DOHH2 (cell line): ENCODE measurements around the gene LTB.

Source experiments
- H3F3A ChIP-seq: fragments of 200-600 bp; sonication (generic), shearing (Covaris generic); 2 replicates; pipeline ENCODE4 v1.6.0; 2016; ENCODE audit warnings: antibody characterized with exemption, mild to moderate bottlenecking; ENCODE audit not compliant: control insufficient read depth, insufficient read depth
- H3K27ac ChIP-seq: fragments of 200-600 bp; sonication (generic); 2 replicates; pipeline ENCODE4 v1.5.1; 2014; ENCODE audit warnings: low read depth, mild to moderate bottlenecking, low read length, moderate library complexity
- H3K27me3 ChIP-seq: fragments of 200-600 bp; sonication (generic); 2 replicates; pipeline ENCODE4 v1.6.1; 2014; ENCODE audit warnings: mild to moderate bottlenecking, low read length, mixed read lengths; ENCODE audit not compliant: control insufficient read depth
- H3K36me3 ChIP-seq: fragments of 200-600 bp; sonication (generic); 2 replicates; pipeline ENCODE4 v1.6.1; 2014; ENCODE audit warnings: mild to moderate bottlenecking, low read length, moderate library complexity, mixed read lengths; ENCODE audit not compliant: control insufficient read depth
- H3K4me1 ChIP-seq: fragments of 200-600 bp; sonication (generic); 2 replicates; pipeline ENCODE4 v1.6.1; 2014; ENCODE audit warnings: mild to moderate bottlenecking, low read length, mixed read lengths; ENCODE audit not compliant: control insufficient read depth
- H3K4me2 ChIP-seq: fragments of 200-600 bp; sonication (generic); 2 replicates; pipeline ENCODE4 v1.6.0; 2014; ENCODE audit warnings: mild to moderate bottlenecking, low read length, moderate library complexity
- H3K4me3 ChIP-seq: fragments of 200-600 bp; sonication (generic); 2 replicates; pipeline ENCODE4 v1.5.1; 2014; ENCODE audit warnings: mild to moderate bottlenecking, low read length, mixed read lengths
- H3K79me2 ChIP-seq: fragments of 200-600 bp; sonication (generic); 2 replicates; pipeline ENCODE4 v1.6.1; 2014; ENCODE audit warnings: mild to moderate bottlenecking, low read length, mixed read lengths; ENCODE audit not compliant: control insufficient read depth
- H3K9me2 ChIP-seq: fragments of 200-600 bp; sonication (generic); replicated peaks from 2 replicates; pipeline ENCODE4 v1.6.1; 2014; ENCODE audit warnings: mild to moderate bottlenecking, low read length, mixed read lengths; ENCODE audit not compliant: control insufficient read depth
- H3K9me3 ChIP-seq: fragments of 200-600 bp; sonication (generic); 2 replicates; pipeline ENCODE4 v1.6.1; 2014; ENCODE audit warnings: antibody characterized with exemption, low read length, mixed read lengths; ENCODE audit not compliant: control insufficient read depth, insufficient read depth
- H4K20me1 ChIP-seq: fragments of 200-600 bp; sonication (generic); 2 replicates; pipeline ENCODE4 v1.6.0; 2014; ENCODE audit warnings: low read depth, mild to moderate bottlenecking, antibody characterized with exemption, low read length, moderate library complexity; ENCODE audit not compliant: control insufficient read depth, insufficient read depth
- CTCF ChIP-seq: fragments of 200-600 bp; sonication (generic); IDR thresholded peaks from one replicate; pipeline ENCODE4 v1.5.1; 2014; ENCODE audit warnings: antibody characterized with exemption, mild to moderate bottlenecking, low read depth, low read length; ENCODE audit not compliant: poor library complexity, severe bottlenecking
- EZH2phosphoT487 ChIP-seq: fragments of 200-600 bp; sonication (generic); IDR thresholded peaks from 2 replicates; pipeline ENCODE4 v1.6.1; 2017; ENCODE audit warnings: borderline replicate concordance, mild to moderate bottlenecking, antibody characterized with exemption, low read length, moderate library complexity, mixed read lengths

The LTB gene

DNA sequence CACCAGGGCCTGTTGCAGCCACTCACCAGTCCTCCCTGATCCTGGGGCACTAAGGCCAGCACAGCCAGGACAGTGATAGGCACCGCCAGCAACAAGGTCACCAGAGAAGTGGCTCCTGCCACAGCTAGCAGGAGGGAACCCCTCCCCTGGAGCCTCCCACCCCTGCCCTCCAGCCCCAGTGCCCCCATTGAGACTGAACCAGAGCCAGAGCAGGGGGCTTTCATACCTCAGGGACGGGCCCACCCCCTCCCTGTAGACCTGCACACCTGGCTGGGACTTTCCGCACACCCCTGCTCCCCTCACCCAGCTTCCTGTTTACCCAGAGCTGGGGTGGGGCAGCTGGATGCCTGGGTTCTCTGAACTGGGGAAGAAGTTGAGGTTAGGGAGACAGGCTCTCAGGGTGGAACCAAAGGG lies at the start of gene LTB:
Gene LTB, minus strand, starts transcription at position 195 of the 414 bp plus-strand sequence. Its CDS starts 7 bp downstream, at position 188.
- H4K20me1 ChIP-seq = no peaks in the 10 kb centered on the region
- H3K4me3 ChIP-seq = peak within 1 kb of the TSS; percentile 84
- peak within 1 kb of the TSS; percentile 92 for H3K4me2 ChIP-seq
- peaks cover 10% of the 10 kb centered on the region for H3F3A ChIP-seq
- H3K79me2 ChIP-seq = no peaks in the 10 kb centered on the region
- no peaks in the 10 kb centered on the region for H3K9me3 ChIP-seq
- H3K27ac ChIP-seq = no peak within 1 kb of the TSS
- no peaks in the 10 kb centered on the region for H3K9me2 ChIP-seq
- no peaks in the 10 kb centered on the region for H3K36me3 ChIP-seq
- peaks cover 62% of the 10 kb centered on the region for H3K4me1 ChIP-seq
- TF ChIP-seq CTCF (no peak), EZH2phosphoT487 (no peak)
- H3K27me3 ChIP-seq = peaks cover 43% of the 10 kb centered on the region

DNA sequence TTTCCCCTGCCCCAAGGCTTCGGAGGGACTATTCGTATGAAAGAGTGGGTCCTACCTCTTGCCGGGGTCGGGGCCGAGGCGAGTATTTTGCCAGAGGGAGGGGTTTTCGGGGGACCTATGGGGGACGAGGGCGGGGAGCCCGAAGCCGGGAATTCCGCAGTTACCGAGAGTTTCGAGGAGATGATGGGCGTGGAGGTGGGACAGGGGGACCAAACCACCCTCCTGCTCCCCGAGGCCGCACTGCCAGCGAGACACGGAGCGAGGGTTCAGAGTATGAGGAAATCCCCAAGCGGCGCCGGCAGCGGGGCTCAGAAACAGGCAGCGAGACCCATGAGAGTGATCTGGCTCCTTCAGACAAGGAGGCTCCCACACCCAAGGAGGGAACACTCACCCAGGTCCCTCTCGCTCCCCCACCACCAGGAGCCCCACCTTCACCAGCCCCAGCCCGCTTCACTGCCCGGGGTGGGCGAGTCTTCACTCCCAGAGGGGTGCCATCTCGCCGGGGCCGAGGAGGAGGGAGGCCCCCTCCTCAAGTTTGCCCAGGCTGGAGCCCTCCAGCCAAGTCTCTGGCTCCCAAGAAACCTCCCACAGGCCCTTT lies 49.6 kb upstream of the LTB start:
- Histone ChIP-seq H3K4me1 (no peaks in the 10 kb centered on the region), H3K9me3 (no peaks in the 10 kb centered on the region), H3K4me2 (no peak overlapping the region), H3K4me3 (no peak overlapping the region), H3F3A (peaks cover 29% of the 10 kb centered on the region), H3K9me2 (no peaks in the 10 kb centered on the region), H3K27ac (no peak overlapping the region), H3K36me3 (peaks cover 100% of the 10 kb centered on the region), H3K27me3 (no peaks in the 10 kb centered on the region), H4K20me1 (peaks cover 4% of the 10 kb centered on the region; the same call in 1 of the 2 replicates), H3K79me2 (peaks cover 37% of the 10 kb centered on the region)
- no peak for TF ChIP-seq EZH2phosphoT487
- no peak for TF ChIP-seq CTCF

DNA sequence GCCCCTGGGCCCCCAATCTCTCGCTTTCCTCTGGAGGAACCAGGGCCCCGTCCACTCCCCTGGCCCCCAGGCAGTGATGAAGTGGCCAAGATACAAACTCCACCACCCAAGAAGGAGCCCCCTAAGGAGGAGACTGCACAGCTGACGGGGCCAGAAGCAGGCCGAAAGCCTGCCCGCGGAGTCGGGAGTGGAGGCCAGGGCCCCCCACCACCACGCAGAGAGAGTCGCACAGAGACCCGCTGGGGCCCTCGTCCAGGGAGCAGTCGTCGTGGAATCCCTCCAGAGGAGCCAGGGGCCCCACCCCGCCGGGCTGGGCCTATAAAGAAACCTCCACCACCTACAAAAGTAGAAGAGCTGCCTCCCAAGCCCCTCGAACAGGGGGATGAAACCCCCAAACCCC lies 49.0 kb upstream of the LTB start:
- Histone ChIP-seq H3K27me3 (no peaks in the 10 kb centered on the region), H3K27ac (no peak overlapping the region), H3K4me1 (no peaks in the 10 kb centered on the region), H4K20me1 (peaks cover 4% of the 10 kb centered on the region; the same call in 1 of the 2 replicates), H3K4me3 (no peak overlapping the region), H3K9me2 (no peaks in the 10 kb centered on the region), H3F3A (peaks cover 24% of the 10 kb centered on the region), H3K79me2 (peaks cover 42% of the 10 kb centered on the region), H3K9me3 (no peaks in the 10 kb centered on the region), H3K36me3 (peaks cover 100% of the 10 kb centered on the region), H3K4me2 (no peak overlapping the region)
- no peak for TF ChIP-seq EZH2phosphoT487
- no peak for TF ChIP-seq CTCF
